Skin epidermis (tissue), 12 donors: ENCODE results near the gene ITPRIP.
A peak's percentile ranks its signal among the peaks of the same experiment; 100 is the strongest.

Source experiments
- H3K27ac ChIP-seq, 21 experiments: fragments of 200-600 bp; sonication (generic) in 11 of 21; one replicate each; pipeline ENCODE4 v1.5.0; 2020; ENCODE audit warnings: mild to moderate bottlenecking in 3 of 21, inconsistent platforms in 2 of 21, moderate library complexity in 2 of 21
- H3K4me3 ChIP-seq, 7 experiments: fragments of 200-600 bp; sonication (generic) in 2 of 7; one replicate each; pipeline ENCODE4 v1.5.0; 2020; ENCODE audit warnings: inconsistent platforms in 2 of 7, mild to moderate bottlenecking in 2 of 7, moderate library complexity in 1 of 7

The ITPRIP gene

GRCh38 chr10:104296687-104297436, 41.4 kb downstream of the ITPRIP start:
- H3K4me3 ChIP-seq, result no peak overlapping the region
- peak overlapping the region in 2 of 21 experiments; percentile 60 to 74 for H3K27ac ChIP-seq

GRCh38 chr10:104293781-104294321, 44.4 kb downstream of the ITPRIP start:
- Histone ChIP-seq H3K4me3 (no peak overlapping the region), H3K27ac (no peak overlapping the region)

GRCh38 chr10:104293011-104293410, 45.3 kb downstream of the ITPRIP start:
- H3K27ac ChIP-seq, result no peak overlapping the region

DNA sequence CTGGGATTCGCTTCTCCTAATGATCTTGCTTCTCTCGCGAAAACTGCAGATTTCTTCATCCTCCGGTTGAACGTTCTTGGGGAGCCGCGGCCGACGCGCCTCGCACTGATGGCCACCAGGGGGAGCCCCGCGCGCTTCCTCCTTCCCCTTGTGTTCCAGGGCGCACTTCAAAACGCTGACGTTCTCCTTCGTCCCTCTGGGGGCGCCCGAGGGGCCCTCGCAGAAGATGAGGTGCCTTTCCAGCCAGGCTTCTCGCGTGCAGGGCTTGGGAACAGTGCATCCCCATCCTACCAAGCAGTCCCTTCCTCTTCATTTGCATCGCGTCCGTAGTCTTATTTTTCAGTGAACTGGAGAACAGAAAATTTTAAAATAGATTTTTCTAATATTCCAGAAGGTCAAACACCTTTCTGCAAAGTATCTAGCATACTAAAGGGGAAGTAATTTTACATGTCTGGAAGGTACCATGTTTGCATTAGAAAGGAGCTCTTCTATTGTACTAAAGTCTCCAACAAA, 46.8 kb downstream of the ITPRIP start:
- no peak overlapping the region for H3K4me3 ChIP-seq

More at GRCh38 chr10:104293011-104293410, 45.3 kb downstream of the ITPRIP start:
- H3K4me3 ChIP-seq, result no peak overlapping the region

GRCh38 chr10:104288355-104288754, 49.9 kb downstream of the ITPRIP start:
- Histone ChIP-seq H3K27ac (no peak overlapping the region), H3K4me3 (no peak overlapping the region)

More for the DNA sequence above, 46.8 kb downstream of the ITPRIP start:
- H3K27ac ChIP-seq, result no peak overlapping the region

- no peak overlapping the region for H3K4me3 ChIP-seq
- no peak overlapping the region for H3K27ac ChIP-seq
Observed at GRCh38 chr10:104286939-104287338, 51.3 kb downstream of the ITPRIP start.

DNA sequence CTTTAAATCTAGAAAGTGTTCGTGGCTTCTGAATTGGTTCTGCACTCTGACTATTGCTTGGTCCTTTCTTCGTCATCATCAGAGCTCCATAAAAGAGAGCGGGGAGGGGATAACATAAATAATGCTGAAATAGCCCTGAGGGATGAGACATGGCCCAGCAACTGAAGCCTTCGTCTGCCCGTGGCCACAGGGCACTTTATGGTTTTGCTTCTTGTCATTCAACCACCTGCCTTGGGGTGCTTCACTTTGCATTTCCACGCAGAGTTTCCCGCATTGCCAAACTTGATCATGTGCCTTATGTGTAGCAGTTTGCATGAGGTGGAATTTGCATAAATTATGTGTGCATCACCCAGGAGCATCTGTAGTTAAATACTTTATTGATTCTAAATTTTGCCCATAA, 53.4 kb downstream of the ITPRIP start:
- no peak overlapping the region for H3K27ac ChIP-seq
- H3K4me3 ChIP-seq, result no peak overlapping the region

GRCh38 chr10:104281694-104282093, 56.6 kb downstream of the ITPRIP start:
- no peak overlapping the region for H3K4me3 ChIP-seq
- no peak overlapping the region for H3K27ac ChIP-seq

GRCh38 chr10:104279550-104280259, 58.6 kb downstream of the ITPRIP start:
- Histone ChIP-seq H3K27ac (no peak overlapping the region), H3K4me3 (no peak overlapping the region)

DNA sequence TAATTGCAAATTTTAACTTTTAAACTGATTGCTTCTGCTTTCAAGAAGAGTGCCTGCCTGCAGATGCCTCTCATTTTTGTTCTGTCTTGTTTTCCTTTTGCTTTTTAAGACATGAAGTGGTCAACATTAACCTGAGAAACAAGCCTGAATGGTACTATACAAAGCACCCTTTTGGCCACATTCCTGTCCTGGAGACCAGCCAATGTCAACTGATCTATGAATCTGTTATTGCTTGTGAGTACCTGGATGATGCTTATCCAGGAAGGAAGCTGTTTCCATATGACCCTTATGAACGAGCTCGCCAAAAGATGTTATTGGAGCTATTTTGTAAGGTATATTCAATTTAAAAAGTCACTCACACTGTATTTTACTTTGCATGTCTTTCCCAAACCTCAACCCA, 60.5 kb downstream of the ITPRIP start:
- no peak overlapping the region for H3K4me3 ChIP-seq
- H3K27ac ChIP-seq, result no peak overlapping the region

GRCh38 chr10:104276192-104276591, 62.1 kb downstream of the ITPRIP start:
- H3K4me3 ChIP-seq, result no peak overlapping the region
- no peak overlapping the region for H3K27ac ChIP-seq

DNA sequence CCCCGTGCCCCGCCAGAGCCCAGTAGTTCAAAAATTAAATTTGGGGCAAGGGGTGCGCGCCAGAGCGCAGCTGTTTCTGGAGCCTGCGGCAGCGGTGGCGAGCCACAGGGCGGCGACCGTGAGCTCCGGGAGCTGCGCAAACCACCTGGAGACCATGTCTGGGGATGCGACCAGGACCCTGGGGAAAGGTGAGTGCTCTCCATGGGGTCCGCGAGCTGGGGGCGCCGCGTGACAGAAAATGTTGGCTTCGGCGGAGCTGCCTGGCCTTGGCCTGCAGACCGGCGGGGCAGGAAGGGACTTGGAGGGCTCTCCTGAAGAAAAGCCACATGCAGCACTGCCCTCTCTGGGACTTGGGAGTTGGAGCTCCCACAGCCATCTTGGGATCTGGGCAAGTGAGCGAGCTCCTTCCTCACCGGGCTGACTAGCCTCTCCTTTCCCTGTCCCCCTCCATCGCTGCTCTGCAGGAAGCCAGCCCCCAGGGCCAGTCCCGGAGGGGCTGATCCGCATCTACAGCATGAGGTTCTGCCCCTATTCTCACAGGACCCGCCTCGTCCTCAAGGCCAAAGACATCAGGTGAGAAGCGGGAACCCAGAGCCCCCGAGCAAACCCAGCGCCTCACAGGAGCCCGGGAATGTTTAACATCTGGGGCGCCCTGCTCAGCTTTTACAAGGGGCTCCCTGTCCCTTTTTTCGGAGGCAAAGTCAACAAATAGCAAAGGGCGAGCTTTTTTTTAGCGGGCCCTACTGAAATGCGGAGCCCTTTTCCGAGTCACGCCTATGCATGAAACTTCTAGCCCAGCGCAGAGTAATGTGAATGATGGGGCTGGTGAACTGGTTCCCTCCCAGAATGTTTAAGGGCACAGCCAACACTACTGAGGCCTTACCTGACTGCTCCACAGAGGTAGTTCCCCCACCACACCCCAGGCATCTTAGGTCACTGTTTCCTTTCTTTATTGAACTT, 63.2 kb downstream of the ITPRIP start:
- peak overlapping the region in 18 of 21 experiments; percentile 4 to 82 (median 60) for H3K27ac ChIP-seq
- H3K4me3 ChIP-seq, result peak overlapping the region; percentile 23 to 51 (median 40)

DNA sequence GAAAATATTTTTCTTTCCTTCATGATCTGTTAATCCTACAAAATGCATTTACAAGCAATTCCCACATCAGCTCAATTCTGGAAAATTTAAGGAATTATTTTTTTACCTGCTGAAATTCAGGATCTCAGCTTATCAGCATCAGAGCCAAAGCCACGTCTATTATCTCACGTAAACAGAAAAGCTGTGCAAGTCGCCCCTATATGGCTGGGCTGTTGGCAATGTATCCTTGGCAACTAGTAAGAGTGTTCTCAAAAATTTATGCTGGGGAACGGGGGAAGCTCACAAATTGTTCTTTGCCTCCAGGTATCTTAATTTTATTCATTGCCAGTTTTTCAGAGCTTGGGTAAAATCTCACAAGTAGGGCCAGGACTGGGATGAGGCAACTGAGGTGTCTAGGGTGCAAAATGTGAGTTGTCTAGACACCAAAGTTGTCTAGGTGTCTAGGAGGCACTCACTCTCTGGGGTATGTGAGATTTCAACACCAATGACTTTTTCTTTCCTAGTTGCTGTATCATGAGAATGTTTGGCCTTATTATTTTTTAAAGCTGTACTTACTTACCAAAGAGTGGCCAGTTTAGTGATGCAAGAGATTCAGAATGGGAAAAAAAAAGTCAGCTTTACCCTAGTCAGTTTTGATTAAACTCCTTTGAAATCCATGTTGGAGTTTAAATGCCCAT, 64.2 kb downstream of the ITPRIP start:
- Histone ChIP-seq H3K27ac (peak overlapping the region in 4 of 21 experiments; percentile 4 to 82 (median 52)), H3K4me3 (no peak overlapping the region)

DNA sequence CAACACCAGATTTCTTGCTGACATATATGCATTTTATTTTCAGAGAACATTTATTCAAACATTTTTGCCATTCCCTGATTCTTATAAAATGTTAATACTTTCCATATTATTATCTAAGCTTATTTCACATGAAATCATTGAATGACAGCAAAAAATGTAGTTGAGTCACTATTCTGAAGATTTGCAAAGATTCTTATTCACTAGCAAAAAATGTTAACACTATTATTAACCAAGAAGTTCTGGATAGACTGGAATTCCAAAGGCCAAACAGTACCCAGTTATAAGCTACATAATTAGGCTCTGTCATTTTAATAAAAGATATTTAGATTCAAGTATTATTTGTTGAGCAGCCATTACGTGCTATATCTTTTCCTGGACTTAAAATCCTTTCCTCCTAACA, 65.0 kb downstream of the ITPRIP start:
- Histone ChIP-seq H3K4me3 (no peak overlapping the region), H3K27ac (no peak overlapping the region)

DNA sequence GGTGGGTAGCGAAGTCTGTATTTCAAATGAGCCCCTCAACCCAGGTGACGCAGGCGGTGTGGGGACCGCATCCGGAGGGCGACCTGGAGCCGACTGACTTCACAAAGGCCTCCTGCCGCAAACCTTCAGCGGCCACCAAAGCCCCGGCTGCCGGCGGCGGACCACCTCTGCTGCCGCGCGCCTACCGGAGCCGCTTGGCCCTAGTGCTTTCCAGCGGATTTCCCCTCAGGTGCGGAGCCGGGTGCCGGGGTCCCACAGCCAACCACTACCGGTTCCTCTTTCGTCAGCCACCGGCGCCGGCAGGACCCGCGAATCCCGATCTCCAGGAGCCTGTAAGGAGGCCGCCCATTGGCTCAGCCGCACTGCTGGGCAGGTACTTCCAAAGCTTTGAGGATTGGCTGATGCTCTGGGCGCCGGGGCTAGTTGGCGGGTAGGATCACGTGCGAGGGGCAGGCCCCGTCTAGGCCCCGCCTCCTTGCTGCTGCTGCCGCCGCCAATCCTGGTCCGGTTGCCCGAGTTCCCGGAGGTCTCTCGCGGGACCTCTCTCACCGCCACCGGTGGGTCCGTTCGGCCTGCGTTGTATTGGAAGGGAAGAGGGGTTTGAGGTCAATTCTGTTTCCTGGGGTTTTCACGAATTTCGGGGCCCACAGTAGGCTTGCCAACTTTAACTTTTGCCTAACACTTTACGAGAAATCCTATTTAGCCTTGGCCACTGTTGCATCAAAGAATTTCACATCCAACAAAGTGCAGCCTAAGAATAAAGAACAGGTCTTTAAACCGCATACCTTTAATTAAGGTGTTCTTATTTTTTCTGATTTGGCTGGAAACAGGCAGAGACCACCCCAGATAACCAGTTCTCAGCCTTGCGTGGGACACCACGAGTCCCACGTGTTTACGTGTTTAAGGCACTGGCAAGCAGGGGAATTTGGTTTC, 69.3 kb downstream of the ITPRIP start, which contains the start of gene GSTO2:
Gene GSTO2, plus strand, starts transcription at position 472 of the 933 bp plus-strand sequence. CDS start 5,732 bp downstream, outside the sequence.
- Histone ChIP-seq H3K27ac (peak within 1 kb of the TSS; percentile 54 to 95 (median 88)), H3K4me3 (peak within 1 kb of the TSS; percentile 64 to 89 (median 78))

DNA sequence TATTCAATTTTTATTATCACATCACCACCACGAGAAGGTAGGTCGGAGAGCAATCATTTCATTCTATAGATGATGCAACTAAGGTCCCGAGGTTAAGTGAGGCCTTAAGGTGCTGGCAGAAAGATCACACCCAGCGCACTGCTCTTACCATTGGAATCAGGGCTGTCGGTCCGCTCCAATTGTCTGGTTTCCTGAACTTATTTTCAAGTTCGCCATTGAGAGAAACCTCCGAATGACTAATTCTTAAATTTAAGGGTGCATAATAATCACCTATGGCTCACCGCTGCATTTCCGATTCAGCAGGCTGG, 69.9 kb downstream of the ITPRIP start:
- H3K4me3 ChIP-seq, result peak overlapping the region; percentile 64 to 89 (median 78)
- peak overlapping the region; percentile 54 to 95 (median 88) for H3K27ac ChIP-seq

- Histone ChIP-seq H3K27ac (peak overlapping the region in 19 of 21 experiments; percentile 79 to 95 (median 88)), H3K4me3 (peak overlapping the region; percentile 64 to 89 (median 78))
Observed at GRCh38 chr10:104267721-104268404, 70.4 kb downstream of the ITPRIP start.
